GM19238 (cell line): ENCODE data around the gene KCNIP4.

Experiments used
- DNase-seq: peaks from one replicate; pipeline ENCODE4 v3.0.0; 2011; ENCODE audit warnings: low spot score; ENCODE audit not compliant: insufficient read length

Gene KCNIP4

DNA sequence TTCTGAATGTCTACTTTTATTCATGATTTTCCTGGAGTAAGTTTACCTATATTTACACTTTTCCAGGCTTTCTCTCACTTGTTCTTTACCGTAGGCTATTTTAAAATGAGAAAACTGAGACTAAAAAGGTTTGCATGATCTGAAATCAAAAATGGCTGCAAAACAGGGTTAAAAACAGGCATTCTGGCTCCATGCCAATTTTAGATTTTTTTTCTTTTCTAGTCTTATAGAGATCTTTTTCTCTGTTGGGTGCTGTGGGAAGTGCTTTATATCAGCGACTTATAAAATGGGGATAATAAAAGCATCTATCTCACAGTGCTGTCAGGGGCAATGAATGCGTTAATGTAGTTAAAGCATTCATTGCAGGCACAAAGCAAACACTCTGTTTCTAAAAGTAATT, 953.6 kb downstream of the KCNIP4 start:
- no peak for DNase-seq

DNA sequence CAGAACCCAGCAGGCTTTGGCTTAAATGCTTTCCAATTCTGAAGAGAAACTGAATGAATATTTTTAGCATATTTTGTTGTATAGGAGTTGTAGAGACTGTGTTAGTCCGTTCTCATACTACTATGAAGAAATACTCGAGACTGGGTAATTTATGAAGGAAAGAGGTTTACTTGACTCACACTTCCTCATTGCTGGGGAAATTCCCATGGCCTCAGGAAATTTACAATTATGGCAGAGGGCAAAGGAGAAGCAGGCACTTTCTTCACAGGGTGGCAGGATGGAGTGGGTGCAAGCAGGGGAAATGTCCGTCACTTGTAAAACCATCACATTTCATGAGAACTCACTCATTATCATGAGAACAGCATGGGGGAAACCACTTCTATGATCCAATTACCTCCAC, 956.6 kb downstream of the KCNIP4 start:
- no peak for DNase-seq

DNA sequence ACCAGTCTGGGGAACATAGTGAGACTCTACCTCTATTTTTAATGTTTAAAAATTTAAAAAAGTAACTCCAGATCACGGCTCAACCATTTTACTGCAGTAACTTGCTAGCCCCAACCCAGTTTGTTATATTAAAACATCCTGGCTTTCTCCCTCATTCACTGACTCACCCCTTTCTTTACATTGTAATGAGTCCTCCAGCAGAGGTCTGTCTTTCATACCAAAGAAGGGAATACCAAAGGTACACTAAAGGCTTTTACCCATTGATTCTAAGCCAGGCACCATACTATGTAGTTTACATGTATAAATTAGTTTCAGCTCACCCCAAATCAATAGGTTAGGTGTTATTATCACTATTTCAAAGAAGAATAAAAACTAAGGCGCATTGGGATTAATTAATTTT, 961.4 kb downstream of the KCNIP4 start:
- no peak for DNase-seq

DNA sequence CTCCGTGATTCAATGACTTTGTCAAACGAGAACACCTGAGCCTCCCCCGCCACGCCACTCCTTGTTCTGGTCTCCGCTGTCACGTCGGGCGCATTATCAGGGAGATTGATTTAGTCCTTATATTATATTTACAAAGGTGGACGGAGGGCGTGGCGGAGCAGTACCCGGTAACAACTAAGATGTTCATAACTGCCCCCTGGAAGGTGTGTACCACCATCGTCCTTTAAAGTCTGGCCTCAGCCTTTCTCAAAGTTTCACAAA, 964.1 kb downstream of the KCNIP4 start:
- DNase-seq = no peak

DNA sequence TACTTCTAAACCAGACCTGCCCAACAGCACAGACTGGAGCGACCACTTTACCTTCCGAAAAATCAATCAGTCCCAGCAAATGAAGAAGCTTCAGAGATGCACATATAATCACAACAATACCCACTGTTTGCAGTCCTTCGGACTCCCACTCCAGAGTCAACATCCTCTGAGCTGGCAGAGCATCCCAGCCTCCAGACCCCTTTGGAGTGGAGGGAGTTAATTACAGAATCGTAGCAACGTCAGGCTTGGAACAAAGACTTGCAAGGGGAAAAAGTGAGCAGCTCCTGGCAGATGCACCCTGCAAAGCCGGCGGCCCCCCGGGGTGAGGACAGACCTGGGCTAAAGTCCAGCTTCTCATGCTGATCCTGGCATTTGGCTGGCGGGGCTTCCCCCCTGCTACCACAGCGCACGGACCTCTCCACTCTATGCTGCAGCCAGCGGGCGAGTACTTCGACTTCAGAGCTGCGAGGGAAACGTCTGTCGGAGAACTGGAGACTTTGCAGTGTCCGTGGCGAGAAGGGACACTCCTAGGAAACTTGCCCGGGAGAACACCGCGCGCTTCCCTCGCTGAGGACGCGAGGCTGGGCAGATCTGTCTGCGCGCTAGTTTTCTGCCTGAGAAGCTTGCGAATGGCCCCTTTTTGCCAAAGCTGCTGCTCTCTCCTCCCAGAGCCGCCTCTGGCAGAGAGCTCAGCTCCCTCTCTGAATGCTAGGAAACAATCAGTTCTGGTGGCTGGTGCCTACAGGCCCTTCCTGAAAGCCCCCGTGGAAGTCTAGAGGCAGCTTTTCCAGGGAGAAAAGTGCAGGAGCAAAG, 964.6 kb downstream of the KCNIP4 start:
- no peak for DNase-seq

DNA sequence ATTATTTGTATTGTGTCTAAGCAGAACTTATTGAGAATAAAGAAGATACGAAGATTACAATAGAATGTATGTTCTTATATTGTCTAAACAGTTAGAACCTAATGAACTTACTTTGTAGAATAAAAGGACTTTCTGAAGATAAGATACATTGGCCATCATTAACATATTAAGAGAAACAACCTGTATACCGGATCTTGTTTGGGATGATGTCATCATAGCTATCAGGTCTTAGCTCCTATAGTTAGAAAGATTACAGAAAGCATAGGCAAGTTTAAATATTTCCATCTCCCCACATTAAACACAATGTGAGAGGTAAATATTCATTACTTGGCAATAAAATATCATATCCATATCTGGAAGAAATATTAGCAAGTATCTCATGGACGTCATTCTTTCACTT, 966.0 kb downstream of the KCNIP4 start:
- DNase-seq = no peak

DNA sequence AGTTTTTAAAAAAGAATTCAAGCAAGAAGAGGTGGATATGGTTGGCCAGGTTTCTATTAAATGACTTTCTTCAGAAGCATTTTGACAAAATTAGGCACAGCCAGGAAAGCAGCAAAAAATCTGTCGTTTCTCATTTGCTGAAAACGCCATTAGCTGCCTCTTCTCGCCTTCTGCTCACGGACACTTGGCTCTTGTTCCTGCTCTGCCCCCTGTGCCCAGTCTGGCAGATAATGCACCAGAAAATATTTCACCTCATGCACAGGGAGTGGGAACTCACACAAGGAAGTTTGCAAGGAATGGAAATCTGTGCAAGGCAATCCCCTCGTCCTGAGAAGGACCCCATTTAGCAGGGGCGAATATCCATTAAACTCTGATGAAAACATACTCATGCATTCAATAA, 988.3 kb downstream of the KCNIP4 start:
- no peak for DNase-seq

DNA sequence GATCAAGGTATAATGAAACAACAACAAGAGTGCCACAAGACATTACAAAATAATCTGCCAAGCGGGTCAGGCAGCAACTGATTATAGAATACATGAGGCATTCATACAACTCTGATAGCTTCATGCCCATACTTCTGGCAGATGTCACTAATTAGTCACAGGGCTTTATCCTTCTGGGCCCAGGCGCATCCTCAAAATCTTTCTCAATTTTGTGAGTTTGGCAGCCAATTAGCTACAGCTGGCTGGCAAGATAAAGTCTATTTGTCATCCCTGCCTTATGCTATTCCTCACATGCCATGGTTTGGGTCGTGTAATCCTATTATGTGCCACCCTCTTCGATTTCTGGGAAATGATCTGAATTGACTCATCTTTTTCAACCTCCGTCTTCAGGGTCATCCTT, 994.0 kb downstream of the KCNIP4 start:
- DNase-seq = no peak

DNA sequence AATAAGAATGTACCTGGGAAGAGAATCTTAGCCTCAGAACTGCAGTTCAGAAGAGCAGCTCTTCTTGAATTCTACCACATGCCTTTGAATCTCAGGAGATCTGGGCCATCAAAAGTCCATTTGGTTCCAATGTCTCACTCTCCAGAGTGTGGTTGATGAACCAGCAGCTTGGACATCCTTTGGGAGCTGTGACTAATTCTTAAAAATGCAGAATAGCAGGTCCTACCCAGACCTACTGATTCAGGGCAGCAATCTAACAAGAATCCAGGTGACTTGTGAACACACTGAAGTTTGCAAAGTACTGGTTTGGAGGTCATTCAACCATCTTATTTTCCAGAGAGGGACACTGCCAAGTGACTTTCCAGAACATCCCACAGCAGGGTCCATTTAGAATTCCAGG, 1003.6 kb downstream of the KCNIP4 start:
- DNase-seq = no peak

DNA sequence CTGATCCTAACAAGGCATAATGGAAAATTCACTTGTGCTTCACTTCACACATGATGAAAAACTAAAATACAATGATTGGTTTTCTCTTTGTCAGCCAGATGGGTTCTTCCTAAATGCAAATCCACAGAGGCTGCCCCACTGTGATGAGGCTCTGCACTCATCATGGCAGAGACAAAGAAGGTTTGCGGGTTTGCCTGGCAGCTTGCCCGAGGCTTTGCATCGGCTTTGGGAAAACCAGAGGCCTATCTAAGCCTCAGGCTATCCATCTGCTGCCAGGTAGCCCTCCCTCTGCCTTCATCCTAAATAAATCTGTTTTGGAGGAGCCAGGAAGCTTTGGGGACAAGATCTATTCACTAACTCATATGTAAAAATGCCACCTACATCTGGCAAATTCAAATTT, 1004.1 kb downstream of the KCNIP4 start:
- no peak for DNase-seq

DNA sequence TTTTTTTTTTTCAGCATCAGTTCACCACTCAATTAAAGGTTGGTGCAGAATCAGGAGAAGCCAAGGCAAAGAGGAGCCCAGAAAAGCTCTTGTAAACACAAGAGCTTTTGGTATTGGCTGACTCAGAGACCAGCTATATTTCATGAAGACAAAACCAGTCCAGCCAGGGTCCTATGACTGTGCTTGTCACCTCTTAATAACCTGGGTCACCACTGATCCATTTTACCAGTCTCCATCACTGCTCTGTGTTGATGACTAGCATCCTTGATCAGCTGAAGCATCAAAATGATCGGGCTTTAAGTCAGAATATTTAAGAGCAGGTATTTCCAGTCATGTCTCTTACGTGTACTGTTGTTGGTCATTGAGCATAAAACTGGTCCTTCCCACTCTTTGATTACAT, 1010.4 kb downstream of the KCNIP4 start:
- DNase-seq = no peak

DNA sequence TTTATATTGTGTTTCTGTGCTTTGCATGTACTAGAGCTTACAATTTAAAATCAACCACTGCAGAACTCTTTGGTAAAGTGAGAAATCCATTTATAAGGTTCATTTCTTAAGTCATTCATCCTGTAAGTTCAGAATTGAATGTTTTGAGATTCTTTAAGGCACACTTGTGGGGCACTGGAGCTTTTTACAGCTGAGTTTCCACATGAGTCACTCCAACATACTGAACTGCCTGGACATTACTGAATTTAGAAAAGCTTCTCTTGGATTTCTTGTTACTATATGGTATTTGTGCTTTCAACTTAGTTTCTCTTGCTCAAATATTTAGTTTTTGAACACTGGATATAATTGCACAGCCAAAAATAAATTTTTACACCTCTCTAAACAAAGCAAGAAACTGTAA, 1022.0 kb downstream of the KCNIP4 start:
- DNase-seq = no peak

DNA sequence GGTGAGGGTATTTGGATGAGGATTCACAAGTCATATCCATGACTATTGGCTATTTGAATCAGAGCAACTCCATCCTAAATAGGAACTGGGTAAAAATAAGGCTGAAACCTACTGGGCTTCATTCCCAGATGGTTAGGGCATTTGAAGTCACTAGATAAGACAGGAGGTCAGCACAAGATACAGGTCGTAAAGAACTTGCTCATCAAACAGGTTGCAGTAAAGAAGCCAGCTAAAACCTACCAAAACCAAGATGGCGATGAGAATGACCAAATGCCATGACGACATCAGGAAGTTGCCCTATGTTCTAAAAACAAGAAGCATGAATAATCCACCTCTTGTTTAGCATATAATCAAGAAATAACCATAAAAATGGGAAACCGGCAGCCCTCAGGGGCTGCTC, 1023.4 kb downstream of the KCNIP4 start:
- DNase-seq = no peak

DNA sequence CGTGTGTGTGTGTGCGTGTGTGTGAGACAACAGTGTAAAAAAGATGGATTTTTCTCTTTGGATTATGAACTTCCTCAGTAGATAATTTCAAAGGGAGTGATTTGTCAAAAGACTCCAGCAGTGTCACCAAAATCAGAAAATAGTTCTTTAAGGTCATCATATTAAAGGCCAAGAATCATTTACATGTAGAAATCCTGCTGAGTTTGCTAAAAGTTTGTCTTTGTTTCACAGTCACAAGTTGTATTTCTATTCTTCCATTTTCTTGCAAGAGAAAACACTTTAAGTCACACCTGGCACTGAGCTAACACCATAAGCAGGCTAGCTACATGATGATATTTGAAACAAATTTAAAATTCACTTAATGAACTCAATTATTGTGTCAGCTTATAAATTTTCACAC, 1025.6 kb downstream of the KCNIP4 start:
- DNase-seq = no peak

DNA sequence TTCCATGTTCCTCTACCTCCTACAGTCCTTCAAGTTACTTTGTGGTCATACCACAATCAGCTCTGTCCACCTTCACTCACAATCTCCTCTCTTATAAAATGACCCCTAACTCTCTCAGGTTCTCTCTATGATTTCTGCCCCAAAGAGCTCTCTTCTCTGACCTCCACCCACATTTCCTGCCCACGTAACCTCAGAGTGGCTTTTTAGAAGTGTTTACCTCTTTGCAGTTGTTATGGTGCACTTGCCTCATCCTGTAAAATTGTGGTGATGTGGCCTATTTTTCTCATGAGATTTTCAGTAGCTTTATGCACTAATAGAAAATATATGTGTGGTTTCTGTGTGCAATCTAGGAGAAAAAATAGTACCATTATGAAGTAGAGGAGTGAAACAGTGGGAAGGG, 1032.5 kb downstream of the KCNIP4 start:
- no peak for DNase-seq

DNA sequence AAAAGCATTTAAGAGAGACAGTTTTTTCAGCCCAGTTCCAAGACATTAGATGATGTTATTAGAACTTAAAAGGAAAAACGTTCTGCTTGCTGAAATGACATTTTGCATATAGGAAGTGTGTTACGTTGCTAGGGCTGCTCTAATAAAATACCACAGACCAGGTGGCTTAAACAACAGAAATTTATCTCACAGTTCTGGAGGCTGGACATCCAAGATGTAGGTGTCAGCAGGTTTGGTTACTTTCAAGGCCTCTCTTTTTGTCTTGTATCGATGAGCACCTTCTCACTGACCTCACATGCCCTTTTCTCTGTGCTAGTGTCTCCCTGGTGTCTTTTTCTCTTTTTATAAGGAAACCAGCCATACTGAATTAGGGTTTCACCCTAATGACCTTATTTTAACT, 1043.6 kb downstream of the KCNIP4 start:
- no peak for DNase-seq

DNA sequence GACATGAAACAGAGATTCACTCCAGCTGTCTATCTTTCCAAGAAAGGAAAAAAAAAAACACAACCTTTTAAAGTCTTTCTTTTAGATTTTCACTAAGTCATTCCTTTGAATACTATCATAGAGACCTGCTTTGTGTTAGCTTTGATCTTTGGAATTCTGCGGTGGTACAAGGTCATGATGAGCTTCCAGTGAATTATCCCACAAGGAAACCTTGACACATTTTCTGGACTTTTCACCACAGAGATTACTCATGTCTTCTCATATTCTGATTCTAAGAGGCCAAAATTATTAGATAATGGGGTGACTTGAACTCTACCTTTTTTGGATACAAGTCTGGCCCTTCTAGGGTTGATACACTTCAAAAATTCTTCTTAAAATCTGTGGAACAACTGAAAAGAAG, 1046.7 kb downstream of the KCNIP4 start:
- DNase-seq = no peak

DNA sequence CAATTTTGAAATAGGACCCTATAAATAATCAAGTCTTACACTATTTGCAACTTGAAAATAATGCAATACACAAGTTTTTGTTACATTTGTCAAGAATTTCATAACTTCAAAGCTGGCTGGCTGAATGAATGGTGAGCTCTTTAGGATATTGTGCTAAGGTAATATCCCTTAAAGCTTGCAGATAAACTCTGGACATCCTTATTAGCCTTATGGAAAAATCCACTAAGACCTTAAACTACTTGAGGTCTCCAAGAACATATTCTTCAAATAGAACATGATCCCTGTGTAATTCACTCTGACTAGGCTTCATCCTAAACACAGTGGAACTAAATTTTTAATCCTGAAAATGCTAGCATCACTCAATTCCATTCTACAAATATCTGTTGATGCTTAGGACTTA, 1049.0 kb downstream of the KCNIP4 start:
- DNase-seq = no peak

DNA sequence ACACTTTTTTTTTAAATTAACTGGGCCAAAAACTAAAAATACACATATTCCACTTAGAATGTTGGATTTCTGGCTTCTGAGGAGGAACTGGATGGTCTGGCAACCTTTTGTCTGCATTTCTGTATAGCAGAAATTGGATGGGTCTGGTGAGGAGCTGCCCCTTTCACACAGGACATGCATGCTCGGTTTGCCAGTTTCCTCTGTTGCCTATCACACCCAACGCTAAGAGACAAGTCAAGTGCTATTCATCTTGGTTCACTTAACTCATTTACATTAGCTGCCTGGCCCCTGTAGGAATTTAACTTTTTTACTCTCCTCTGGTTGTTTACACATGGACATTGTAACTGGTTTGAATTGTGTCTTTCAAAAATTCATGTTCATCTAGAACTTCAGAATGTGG, 1052.6 kb downstream of the KCNIP4 start:
- no peak for DNase-seq

DNA sequence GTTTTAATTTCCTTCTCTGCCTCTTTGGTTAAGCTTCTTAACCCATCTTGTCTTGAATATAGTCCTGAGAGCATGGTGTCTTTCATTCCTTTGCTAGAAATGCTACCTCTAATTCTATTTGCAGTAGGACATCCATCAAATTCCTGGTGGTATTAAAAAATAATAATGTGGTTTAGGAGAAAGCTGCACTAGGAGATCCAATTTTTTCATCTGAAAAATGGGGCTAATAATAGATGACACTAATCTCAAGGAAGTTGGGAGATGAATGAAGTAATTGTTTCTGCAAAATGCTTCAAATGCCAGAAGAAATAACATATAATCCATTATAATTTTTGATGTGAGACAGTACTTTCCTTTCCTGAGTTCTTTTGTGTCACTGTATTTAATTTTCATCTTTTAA, 1053.4 kb downstream of the KCNIP4 start:
- DNase-seq = no peak

DNA sequence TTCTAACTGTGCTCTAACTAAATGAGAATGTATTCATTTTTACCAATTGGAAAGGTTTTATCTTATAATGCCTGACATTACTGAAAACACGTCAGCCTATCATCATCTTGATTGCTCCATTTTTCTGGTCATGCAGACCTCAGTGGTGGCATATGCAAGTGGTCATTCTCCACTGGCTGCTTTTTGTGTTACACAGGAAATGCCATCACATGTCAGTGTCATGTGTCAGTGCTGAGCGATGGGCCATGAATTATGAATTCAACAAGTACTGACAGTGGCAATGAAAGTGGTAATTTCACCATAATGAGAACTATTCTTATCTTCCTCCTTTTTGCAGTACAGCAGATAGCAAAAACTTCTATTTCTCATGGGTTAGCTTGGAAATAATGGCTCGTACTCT, 1057.8 kb downstream of the KCNIP4 start:
- no peak for DNase-seq

DNA sequence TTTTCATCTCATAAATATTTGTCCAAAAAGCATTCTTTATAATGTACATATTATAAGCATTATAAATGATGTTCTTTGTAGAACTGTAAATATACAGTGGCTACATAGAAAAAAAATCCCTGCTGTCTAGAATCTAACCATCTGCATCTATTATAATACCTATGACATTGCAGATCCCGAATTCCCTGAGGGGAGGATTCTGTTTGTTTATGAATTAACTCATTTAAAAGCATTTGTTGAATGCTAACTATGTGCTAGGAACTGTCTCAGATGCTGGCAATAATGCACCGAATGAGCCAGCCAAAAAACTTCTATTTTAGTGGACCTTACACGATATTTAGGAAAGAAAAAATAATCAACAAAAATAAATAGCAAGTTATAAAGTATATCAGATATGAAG, 1058.7 kb downstream of the KCNIP4 start:
- no peak for DNase-seq

DNA sequence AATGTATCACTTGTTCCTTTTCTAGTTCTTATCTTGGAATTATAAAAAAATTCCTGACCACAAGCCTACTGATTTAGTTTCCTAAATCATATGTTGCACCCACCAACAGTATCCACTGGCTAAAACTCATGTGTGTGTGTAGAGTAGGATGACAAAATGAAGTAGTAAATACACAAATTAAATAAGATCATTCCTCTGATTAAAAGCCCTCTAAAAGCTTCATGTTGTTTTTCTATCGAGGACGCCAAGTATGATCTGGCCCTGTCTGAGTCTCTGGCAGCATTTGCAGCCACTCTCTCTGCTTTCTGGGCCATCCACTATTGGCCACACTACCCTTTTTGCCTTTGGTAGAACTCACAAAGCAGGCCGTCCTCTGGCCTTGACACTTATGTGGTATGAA, 1064.9 kb downstream of the KCNIP4 start:
- DNase-seq = no peak

DNA sequence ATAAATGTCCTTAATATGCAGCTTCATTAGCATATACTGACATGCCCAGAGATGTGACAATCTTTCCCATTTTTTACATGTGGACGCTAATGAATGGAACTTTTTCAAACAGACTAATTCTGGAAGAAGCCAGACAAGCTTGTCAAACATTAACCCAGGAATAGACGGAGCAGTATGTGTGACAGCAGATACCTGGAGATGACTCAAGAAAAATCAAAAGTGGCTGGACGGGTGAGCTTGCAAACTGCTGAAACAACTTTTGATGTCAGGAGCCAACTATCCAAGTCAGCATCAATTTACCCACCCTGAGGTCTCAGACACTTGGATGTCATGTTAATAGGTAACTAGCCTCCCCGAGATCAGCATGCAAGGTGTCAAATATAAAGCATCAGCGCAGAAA, 1065.3 kb downstream of the KCNIP4 start:
- DNase-seq = no peak
